Activated CD4-positive, alpha-beta T cell treated with anti-CD3 and anti-CD28 coated beads, Interleukin-2, amount 10 ng/mL, durations not matched to agents 7 days and 5 days (primary cell): Measurements from ENCODE around the gene TMED6. TPM values are rescaled to one million over a fixed set of nuclear protein-coding genes. Genes with fewer than 3 reads are reported as not detected.
A peak's percentile ranks its signal among the peaks of the same experiment; 100 is the strongest.

Experiments
- CTCF ChIA-PET: fragments of 350-600 bp; sonication (Branson Sonifier 250); formaldehyde crosslinking; loops from one replicate; lab custom pipeline; 2021; ENCODE audit warnings: antibody characterized with exemption; lab: Charles Lee
- POLR2A ChIA-PET: fragments of 350-600 bp; sonication (Branson Sonifier 250); formaldehyde crosslinking; loops from one replicate; lab custom pipeline; 2021; ENCODE audit warnings: antibody characterized with exemption; lab: Charles Lee
- DNase-seq: peaks from one replicate; pipeline ENCODE4 v3.0.0-alpha.2; 2020
- H3K27ac Mint-ChIP-seq: one replicate; pipeline ENCODE4 v1.8.0; 2021; ENCODE audit warnings: mild to moderate bottlenecking, moderate library complexity, mixed read lengths
- H3K27me3 Mint-ChIP-seq: one replicate; pipeline ENCODE4 v1.8.0; 2021; ENCODE audit warnings: mixed read lengths
- H3K36me3 Mint-ChIP-seq: one replicate; pipeline ENCODE4 v1.8.0; 2021; ENCODE audit warnings: low read depth, mixed read lengths
- H3K4me1 Mint-ChIP-seq: one replicate; pipeline ENCODE4 v1.8.0; 2021; ENCODE audit warnings: mixed read lengths
- H3K4me3 Mint-ChIP-seq: one replicate; pipeline ENCODE4 v1.8.0; 2021; ENCODE audit warnings: mild to moderate bottlenecking, moderate library complexity, mixed read lengths
- H3K9me3 Mint-ChIP-seq: one replicate; pipeline ENCODE4 v1.8.0; 2021; ENCODE audit warnings: mixed read lengths
- total RNA-seq, 2 experiments: library from RNA; stranded (reverse); gene quantifications; one replicate each; pipeline ENCODE4 v1.2.3, GENCODE V29; 2021

TMED6 gene
- total RNA-seq, 2 experiments from 2014 or later = 1.0 to 1.3 TPM

- POLR2A ChIA-PET = no interaction called here
- peaks cover 23% of the 10 kb centered on the region for H3K36me3 Mint-ChIP-seq
- H3K4me1 Mint-ChIP-seq = peaks cover 5% of the 10 kb centered on the region
- no peak overlapping the region for H3K4me3 Mint-ChIP-seq
- no peak overlapping the region for H3K27ac Mint-ChIP-seq
- no peaks in the 10 kb centered on the region for H3K27me3 Mint-ChIP-seq
- no peaks in the 10 kb centered on the region for H3K9me3 Mint-ChIP-seq
- DNase-seq = no peak
- CTCF ChIA-PET = no interaction called here
These were observed 3.4 kb downstream of the TMED6 start for GRCh38 chr16:69348222-69348621.

GRCh38 chr16:69346683-69347082 is 4.9 kb downstream of the TMED6 start:
- Mint-ChIP-seq H3K27me3 (no peaks in the 10 kb centered on the region), H3K9me3 (no peaks in the 10 kb centered on the region), H3K4me1 (peaks cover 10% of the 10 kb centered on the region), H3K27ac (no peak overlapping the region), H3K36me3 (peaks cover 25% of the 10 kb centered on the region), H3K4me3 (no peak overlapping the region)
- POLR2A ChIA-PET = no interaction called here
- no peak for DNase-seq
- CTCF ChIA-PET = interaction anchor here (0.8 to 1.7 kb wide), 3 partner anchors 10 to 408 kb away, joined by 3 read pairs; partner anchors contain the start of gene NOB1

GRCh38 chr16:69345923-69346322 is 5.7 kb downstream of the TMED6 start:
- H3K27ac Mint-ChIP-seq = no peak overlapping the region
- no peaks in the 10 kb centered on the region for H3K9me3 Mint-ChIP-seq
- DNase-seq = no peak
- H3K4me1 Mint-ChIP-seq = peaks cover 18% of the 10 kb centered on the region
- H3K36me3 Mint-ChIP-seq = peaks cover 33% of the 10 kb centered on the region
- ChIA-PET CTCF (interaction anchor here (1.4 to 1.7 kb wide), 2 partner anchors 10 to 30 kb away, joined by 3 read pairs; no protein-coding TSS in a partner anchor), POLR2A (no interaction called here)
- H3K27me3 Mint-ChIP-seq = no peaks in the 10 kb centered on the region
- H3K4me3 Mint-ChIP-seq = no peak overlapping the region

- Mint-ChIP-seq H3K4me1 (peaks cover 29% of the 10 kb centered on the region), H3K36me3 (peaks cover 39% of the 10 kb centered on the region), H3K27ac (no peak overlapping the region), H3K4me3 (no peak overlapping the region), H3K9me3 (no peaks in the 10 kb centered on the region), H3K27me3 (no peaks in the 10 kb centered on the region)
- DNase-seq = no peak
- CTCF ChIA-PET = interaction anchor here (1.7 kb wide), 1 partner anchor 10 kb away, joined by 8 read pairs; no protein-coding TSS in a partner anchor
- POLR2A ChIA-PET = no interaction called here
These were observed 7.4 kb downstream of the TMED6 start for GRCh38 chr16:69344171-69344570.

DNA sequence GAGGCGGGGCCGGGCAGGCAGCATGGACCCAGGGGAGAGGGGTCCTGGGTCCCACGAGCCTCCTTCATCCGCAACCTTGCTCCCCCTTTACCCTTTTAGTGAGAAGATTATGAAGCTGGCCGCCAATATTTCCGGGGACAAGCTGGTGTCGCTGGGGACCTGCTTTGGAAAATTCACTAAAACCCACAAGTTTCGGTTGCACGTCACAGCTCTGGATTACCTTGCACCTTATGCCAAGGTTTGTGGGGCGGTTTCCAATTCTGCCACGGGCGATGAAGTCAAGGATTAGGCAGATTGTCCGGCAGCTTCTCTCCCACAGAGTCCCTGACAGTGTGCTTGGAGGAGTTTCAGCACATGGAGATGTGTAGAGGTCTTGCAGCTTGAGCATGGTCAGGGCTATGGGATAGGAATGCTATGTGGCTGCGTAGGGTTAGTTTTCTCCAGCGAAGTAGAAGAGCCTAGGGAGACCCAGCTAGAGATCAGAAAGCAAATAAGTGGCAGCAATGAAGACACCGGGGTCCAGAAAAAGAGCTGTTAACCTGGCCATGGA is 11.4 kb downstream of the TMED6 start:
- no peaks in the 10 kb centered on the region for H3K9me3 Mint-ChIP-seq
- no peaks in the 10 kb centered on the region for H3K27me3 Mint-ChIP-seq
- H3K36me3 Mint-ChIP-seq = peaks cover 37% of the 10 kb centered on the region
- DNase-seq = peak; percentile 39
- ChIA-PET POLR2A (interaction anchor here (0.7 to 0.8 kb wide), 2 partner anchors 22 to 35 kb away, joined by 4 to 6 read pairs; no protein-coding TSS in a partner anchor), CTCF (interaction anchor here (0.6 to 1.5 kb wide), 6 partner anchors 11 to 272 kb away, joined by 3 to 12 read pairs (median 3); partner anchors contain the start of gene PDF)
- peak overlapping the region; percentile 99 for H3K27ac Mint-ChIP-seq
- H3K4me3 Mint-ChIP-seq = peak overlapping the region; percentile 99
- H3K4me1 Mint-ChIP-seq = peaks cover 49% of the 10 kb centered on the region

DNA sequence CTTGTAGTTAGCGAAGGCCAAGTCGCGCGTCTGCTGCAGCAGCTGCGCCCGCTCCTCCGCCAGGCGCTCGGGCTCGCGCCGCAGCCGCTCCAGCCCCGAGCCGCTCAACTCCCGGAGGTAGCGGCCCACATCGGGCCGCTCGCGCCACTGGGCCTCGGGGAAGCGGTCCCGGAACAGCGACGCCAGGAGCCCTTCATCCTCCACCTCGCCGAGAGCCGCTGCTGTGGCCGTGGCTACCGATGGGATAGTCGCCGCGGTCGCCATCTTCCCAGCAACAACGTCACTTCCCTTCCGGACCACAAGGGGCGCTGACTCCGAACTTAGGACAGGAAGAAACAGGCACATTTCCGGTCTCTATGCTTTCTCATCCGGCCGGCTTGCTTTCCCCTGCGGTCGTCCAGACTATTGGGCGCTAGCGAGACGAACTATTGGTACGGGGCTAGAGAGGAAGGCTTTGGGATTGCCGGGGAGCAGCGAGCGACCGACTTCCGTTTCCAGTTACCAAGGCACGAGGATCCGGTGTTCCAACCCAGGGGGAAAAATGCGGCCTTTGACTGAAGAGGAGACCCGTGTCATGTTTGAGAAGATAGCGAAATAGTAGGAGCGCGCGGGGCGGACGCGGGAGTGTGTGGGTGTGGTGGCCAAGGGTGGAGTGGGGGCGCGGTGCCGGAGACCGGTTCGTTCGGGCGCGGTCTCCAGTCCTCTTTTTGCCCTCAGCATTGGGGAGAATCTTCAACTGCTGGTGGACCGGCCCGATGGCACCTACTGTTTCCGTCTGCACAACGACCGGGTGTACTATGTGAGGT is 12.1 kb downstream of the TMED6 start, which contains the start of the genes COG8 and NIP7:
TSS of gene COG8 (minus strand) at position 276 of the 806 bp plus-strand sequence. CDS start at position 264, 12 bp downstream.
TSS of gene NIP7 (plus strand) at position 484 of the 806 bp plus-strand sequence. CDS start at position 542, 58 bp downstream.
- peak; percentile 94 for DNase-seq
- ChIA-PET POLR2A (no interaction called here), CTCF (interaction anchor here (0.6 to 1.7 kb wide), 11 partner anchors 9 to 273 kb away, joined by 3 to 12 read pairs (median 3); partner anchors contain the start of genes PDF and VPS4A)
- no peaks in the 10 kb centered on the region for H3K27me3 Mint-ChIP-seq
- H3K4me3 Mint-ChIP-seq = peak within 1 kb of the TSS; percentile 99
- peaks cover 49% of the 10 kb centered on the region for H3K4me1 Mint-ChIP-seq
- no peaks in the 10 kb centered on the region for H3K9me3 Mint-ChIP-seq
- H3K36me3 Mint-ChIP-seq = peaks cover 43% of the 10 kb centered on the region
- peak within 1 kb of the TSS; percentile 99 for H3K27ac Mint-ChIP-seq

DNA sequence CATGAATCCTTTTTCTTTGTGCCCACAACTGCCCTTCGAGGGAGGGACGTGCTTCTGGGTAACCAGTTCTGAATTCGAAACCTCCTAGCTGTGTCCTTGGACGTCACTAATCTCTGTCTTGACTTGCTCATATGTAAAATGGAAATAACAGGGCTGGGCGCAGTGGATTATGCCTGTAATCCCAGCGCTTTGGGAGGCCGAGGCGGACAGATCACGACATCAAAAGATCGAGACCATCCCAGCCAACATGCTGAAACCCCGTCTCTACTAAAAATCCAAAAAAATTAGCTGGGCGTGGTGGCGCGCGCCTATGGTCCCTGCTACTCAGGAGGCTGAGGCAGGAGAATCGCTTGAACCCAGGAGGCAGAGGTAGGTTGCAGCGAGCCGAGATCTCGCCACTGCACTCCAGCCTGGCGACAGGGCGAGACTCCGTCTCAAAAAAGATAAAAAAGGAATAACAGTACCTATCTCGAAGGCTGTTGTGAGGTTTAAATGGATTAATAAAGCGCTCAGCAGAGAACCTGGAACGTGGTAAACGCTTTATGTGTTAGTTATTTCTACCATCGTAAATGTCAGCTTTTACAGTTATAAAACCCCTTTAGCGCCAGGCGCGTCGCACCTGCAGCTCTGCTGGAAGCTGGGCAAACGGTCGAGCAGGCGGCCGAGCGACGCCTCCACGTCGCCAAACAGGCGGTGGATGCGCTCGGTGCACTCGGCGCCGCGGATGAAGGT is 12.9 kb downstream of the TMED6 start:
- H3K27me3 Mint-ChIP-seq = no peaks in the 10 kb centered on the region
- H3K9me3 Mint-ChIP-seq = no peaks in the 10 kb centered on the region
- no peak for DNase-seq
- peak overlapping the region; percentile 99 for H3K27ac Mint-ChIP-seq
- ChIA-PET CTCF (interaction anchor here (0.6 to 1.7 kb wide), 9 partner anchors 9 to 1155 kb away, joined by 3 to 10 read pairs (median 3); partner anchors contain the start of genes PDF and VPS4A), POLR2A (interaction anchor here (0.7 kb wide), 1 partner anchor 8 kb away, joined by 6 read pairs; no protein-coding TSS in a partner anchor)
- peaks cover 53% of the 10 kb centered on the region for H3K4me1 Mint-ChIP-seq
- peaks cover 45% of the 10 kb centered on the region for H3K36me3 Mint-ChIP-seq
- peak overlapping the region; percentile 99 for H3K4me3 Mint-ChIP-seq

DNA sequence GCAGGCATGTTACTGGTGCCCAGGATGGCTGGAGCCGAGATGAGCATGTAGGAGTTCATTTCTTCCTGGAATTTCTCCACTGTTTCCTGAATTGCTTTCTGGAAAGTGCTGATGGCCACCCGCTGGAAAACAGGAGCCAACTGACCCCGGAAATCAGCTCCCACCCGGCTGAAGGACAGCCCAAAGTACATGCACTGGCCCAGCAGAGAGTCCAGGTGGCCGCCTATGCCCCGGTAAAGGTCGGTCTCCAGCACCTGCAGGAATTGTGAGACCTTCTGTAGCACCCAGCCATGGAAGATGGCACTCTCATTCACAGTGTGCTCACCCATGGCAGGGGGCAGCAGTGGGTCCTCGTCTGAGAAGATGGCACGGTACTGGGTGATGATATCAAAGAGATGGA is 16.9 kb downstream of the TMED6 start:
- Mint-ChIP-seq H3K4me1 (peaks cover 37% of the 10 kb centered on the region), H3K9me3 (no peaks in the 10 kb centered on the region), H3K27me3 (no peaks in the 10 kb centered on the region), H3K4me3 (no peak overlapping the region), H3K36me3 (peaks cover 36% of the 10 kb centered on the region), H3K27ac (no peak overlapping the region)
- CTCF ChIA-PET = interaction anchor here (1.6 kb wide), 2 partner anchors 10 to 24 kb away, joined by 3 to 4 read pairs; partner anchors contain the start of gene VPS4A
- POLR2A ChIA-PET = no interaction called here
- no peak for DNase-seq

DNA sequence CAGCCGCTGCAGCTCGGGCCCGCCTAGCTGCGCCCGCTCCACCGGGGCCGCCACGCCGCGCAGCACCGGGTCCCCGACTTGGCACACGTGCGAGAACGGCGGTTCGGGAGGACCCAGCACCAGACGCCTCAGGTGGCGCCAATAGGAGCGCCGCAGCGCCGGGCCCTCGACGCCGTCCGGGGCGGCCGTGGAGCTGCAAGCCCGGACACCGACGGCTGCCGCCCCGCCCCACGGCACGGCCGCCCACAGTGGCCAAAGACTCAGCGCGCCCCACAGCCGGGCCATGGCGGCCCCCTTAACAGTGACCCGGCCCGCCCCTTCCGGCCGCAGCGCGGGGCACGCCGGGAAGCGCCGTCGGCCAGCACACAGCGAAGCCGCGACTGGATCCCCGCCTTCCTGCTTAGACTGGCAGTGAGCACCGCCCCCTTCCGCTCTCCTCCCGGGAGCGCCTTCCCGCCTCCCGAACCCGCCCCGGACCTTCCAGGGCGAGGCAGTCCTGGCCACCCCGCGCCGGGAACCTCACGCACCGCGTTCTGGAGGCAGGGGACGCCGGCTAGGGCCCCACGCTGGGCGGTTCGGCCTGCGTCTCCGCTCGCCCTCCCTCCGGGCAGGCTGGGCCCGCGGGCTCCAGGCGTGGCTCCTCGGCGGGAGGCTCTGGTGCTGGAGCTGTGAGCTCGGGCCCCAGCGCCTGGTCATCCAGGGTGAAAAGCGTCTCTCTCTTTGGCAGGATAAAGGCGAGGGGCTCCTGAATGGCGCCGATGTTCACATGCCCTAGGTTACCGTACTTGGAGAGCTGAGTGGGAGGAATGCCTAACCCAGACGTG is 21.1 kb downstream of the TMED6 start, which contains the start of gene PDF:
TSS of gene PDF (minus strand) at position 303 of the 824 bp plus-strand sequence. CDS start at position 285, 18 bp downstream.
- peaks cover 52% of the 10 kb centered on the region for H3K36me3 Mint-ChIP-seq
- POLR2A ChIA-PET = interaction anchor here (0.6 kb wide), 3 partner anchors 8 to 300 kb away, joined by 4 to 6 read pairs (median 6); no protein-coding TSS in a partner anchor
- CTCF ChIA-PET = interaction anchor here (0.5 to 3.5 kb wide), 7 partner anchors 8 to 424 kb away, joined by 3 to 12 read pairs (median 4); partner anchors contain the start of genes NIP7 and NOB1
- peaks cover 48% of the 10 kb centered on the region for H3K4me1 Mint-ChIP-seq
- H3K27me3 Mint-ChIP-seq = no peaks in the 10 kb centered on the region
- DNase-seq = peak; percentile 87
- H3K9me3 Mint-ChIP-seq = no peaks in the 10 kb centered on the region
- H3K4me3 Mint-ChIP-seq = peak within 1 kb of the TSS; percentile 78
- peak within 1 kb of the TSS; percentile 73 for H3K27ac Mint-ChIP-seq

DNA sequence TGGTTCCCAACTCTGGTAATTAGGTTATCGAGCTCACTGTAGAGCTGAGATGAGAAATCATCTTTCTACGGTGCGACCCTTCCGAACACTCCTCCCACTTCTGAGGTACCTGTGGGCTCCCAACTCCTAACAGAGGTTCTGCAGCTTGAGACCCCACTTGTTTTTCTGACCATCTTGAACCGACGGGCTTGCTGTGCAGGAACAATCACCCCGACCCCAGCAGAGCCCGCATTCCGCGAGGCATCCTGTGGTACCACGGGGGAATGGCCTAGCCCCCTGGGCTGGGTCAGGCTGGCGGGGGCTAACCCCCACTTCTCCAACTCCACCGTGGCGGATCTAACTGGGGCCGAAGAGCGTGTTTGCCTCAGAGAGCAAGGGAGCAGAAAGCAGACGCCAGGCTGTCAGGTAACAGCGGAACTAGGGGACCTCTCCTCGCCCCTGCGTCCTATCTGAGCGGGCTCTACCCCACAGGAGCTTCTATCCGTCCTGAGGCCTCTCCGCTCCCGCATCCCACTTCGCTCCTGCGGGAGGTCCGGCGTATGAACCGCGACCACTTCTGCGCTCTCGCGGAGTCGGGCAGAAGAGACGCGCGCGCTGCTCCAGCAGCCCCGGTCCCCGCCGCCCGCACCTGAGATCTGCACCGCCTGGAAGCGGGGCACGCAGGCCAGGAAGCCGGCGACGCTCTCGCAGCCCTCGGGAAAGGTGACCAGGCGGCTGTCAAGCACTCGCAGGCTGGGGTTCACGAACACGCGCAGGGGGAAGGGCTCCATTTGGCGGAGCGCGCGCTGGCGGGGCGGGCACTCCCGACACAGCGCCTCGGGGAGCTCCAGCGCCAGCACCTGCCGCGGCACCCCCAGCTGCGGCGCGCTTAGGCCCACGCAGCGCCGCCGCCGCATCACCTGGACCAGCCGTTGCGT is 22.0 kb downstream of the TMED6 start:
- peak; percentile 55 for DNase-seq
- no peaks in the 10 kb centered on the region for H3K9me3 Mint-ChIP-seq
- peak overlapping the region; percentile 72 for H3K27ac Mint-ChIP-seq
- ChIA-PET POLR2A (interaction anchor here (0.6 kb wide), 1 partner anchor 215 kb away, joined by 6 read pairs; no protein-coding TSS in a partner anchor), CTCF (interaction anchor here (0.7 to 3.5 kb wide), 8 partner anchors 9 to 425 kb away, joined by 3 to 12 read pairs (median 4); partner anchors contain the start of genes NIP7 and NOB1)
- peak overlapping the region; percentile 78 for H3K4me3 Mint-ChIP-seq
- peaks cover 48% of the 10 kb centered on the region for H3K4me1 Mint-ChIP-seq
- H3K27me3 Mint-ChIP-seq = no peaks in the 10 kb centered on the region
- peaks cover 51% of the 10 kb centered on the region for H3K36me3 Mint-ChIP-seq
